HG02852 (cell line): ENCODE measurements around the gene CTNNA3.

ENCODE experiments used
- ATAC-seq: cut with Tn5 transposase; IDR thresholded peaks from one replicate; pipeline ENCODE4 v1.9.1; 2021; ENCODE audit warnings: mild to moderate bottlenecking, moderate library complexity; ENCODE audit not compliant: unreplicated experiment

CTNNA3 gene

GRCh38 chr10:66784770-66785169, 911.2 kb downstream of the CTNNA3 start:
- no peak for ATAC-seq

- ATAC-seq, result no peak
Measured at GRCh38 chr10:66783316-66783715, 912.7 kb downstream of the CTNNA3 start.

GRCh38 chr10:66782776-66783175, 913.2 kb downstream of the CTNNA3 start:
- no peak for ATAC-seq

GRCh38 chr10:66782144-66782543, 913.9 kb downstream of the CTNNA3 start:
- ATAC-seq, result no peak

GRCh38 chr10:66780796-66781195, 915.2 kb downstream of the CTNNA3 start:
- ATAC-seq, result no peak

- no peak for ATAC-seq
Measured at GRCh38 chr10:66778351-66778750, 917.6 kb downstream of the CTNNA3 start.

GRCh38 chr10:66777665-66778064, 918.3 kb downstream of the CTNNA3 start:
- ATAC-seq, result no peak

GRCh38 chr10:66773472-66773817, 922.5 kb downstream of the CTNNA3 start:
- no peak for ATAC-seq

- ATAC-seq, result no peak
Measured at GRCh38 chr10:66772548-66773471, 923.2 kb downstream of the CTNNA3 start.

- no peak for ATAC-seq
Measured at GRCh38 chr10:66767707-66768106, 928.3 kb downstream of the CTNNA3 start.

GRCh38 chr10:66762218-66762729, 933.7 kb downstream of the CTNNA3 start:
- no peak for ATAC-seq

GRCh38 chr10:66760941-66761340, 935.1 kb downstream of the CTNNA3 start:
- no peak for ATAC-seq

- no peak for ATAC-seq
Measured at GRCh38 chr10:66755474-66755873, 940.5 kb downstream of the CTNNA3 start.

- ATAC-seq, result no peak
Measured at GRCh38 chr10:66752714-66753113, 943.3 kb downstream of the CTNNA3 start.

GRCh38 chr10:66748217-66748616, 947.8 kb downstream of the CTNNA3 start:
- no peak for ATAC-seq

- ATAC-seq, result no peak
Measured at GRCh38 chr10:66747451-66747850, 948.5 kb downstream of the CTNNA3 start.

- ATAC-seq, result no peak
Measured at GRCh38 chr10:66746711-66747110, 949.3 kb downstream of the CTNNA3 start.

- no peak for ATAC-seq
Measured at GRCh38 chr10:66746246-66746645, 949.7 kb downstream of the CTNNA3 start.

- no peak for ATAC-seq
Measured at GRCh38 chr10:66744915-66745314, 951.1 kb downstream of the CTNNA3 start.

- ATAC-seq, result no peak
Measured at GRCh38 chr10:66737241-66737640, 958.8 kb downstream of the CTNNA3 start.

GRCh38 chr10:66723608-66724400, 972.2 kb downstream of the CTNNA3 start:
- no peak for ATAC-seq

GRCh38 chr10:66719483-66719882, 976.5 kb downstream of the CTNNA3 start:
- no peak for ATAC-seq
